NCI-H1092 (cell line): ENCODE results near the gene APC2.

Experiments used
- DNase-seq: peaks from one replicate; lab custom pipeline; 2025; lab: John Stamatoyannopoulos, UW

Gene APC2

DNA sequence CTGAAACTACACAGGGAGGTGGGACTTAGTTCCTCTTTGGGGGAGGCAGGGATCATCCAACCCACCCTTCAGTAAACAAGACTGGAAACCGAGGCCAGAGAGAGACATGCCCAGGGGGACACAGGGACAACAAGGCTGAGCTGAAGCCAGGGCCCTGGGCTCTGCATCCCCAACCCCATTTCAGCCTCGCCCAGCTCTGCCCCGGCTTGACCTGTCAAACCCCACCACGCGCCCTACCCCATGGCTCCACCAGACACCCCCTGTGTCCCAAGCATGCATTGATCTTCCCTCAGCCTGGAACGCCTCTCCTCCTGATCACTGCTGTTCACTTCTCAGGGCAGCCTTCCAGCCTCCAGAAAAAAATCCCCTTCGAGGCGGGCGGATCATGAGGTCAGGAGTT, 2.0 kb upstream of the APC2 start:
- DNase-seq = no peak

DNA sequence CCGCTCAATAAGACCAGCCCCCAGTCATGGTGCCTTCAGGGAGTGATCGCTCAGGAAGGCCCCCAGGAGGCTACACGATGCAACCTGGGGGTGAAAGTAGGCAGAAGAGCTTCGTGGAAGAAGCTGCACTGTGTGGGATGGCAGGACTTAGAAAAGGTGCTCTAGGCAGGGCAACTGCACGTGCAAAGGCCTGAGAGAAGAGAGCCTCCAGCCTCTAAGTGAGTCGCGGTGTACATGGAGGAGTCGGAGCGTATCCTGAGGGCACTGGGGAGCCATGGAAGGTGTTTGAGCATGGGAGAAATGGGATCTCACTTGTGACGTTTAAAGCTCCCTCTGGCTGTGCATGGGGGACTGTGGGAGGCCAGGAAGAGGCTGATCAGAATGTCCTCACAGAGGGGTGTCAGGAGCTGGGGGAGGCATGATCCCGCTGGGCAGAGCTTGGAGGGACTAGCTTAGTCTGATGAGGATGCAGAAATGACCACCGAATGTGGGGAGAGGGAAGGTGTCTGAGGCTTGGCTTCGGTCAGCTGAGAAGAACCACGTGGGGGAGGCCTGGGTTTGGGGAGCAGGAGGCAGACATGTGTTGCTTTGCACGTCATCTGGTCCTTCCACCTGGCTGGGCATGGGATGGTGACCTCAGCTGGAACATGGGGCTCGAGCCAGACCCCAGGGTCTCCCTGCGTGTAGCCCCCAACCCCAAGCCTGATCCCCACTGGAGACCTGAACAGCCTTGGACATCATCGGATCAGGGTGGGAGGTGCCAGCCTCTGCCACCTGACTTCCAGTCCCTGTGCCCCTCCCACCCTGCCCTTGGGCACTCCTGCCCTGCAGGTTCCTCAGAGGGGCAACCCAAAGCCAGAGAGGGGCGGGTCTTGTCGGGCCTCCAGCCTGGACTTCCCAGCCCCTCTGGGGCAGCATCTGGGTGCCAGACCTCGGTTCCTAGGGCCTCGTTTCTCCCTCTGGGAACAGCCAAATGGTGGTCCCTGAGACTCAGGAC, 1.1 kb downstream of the APC2 start:
- DNase-seq = no peak

DNA sequence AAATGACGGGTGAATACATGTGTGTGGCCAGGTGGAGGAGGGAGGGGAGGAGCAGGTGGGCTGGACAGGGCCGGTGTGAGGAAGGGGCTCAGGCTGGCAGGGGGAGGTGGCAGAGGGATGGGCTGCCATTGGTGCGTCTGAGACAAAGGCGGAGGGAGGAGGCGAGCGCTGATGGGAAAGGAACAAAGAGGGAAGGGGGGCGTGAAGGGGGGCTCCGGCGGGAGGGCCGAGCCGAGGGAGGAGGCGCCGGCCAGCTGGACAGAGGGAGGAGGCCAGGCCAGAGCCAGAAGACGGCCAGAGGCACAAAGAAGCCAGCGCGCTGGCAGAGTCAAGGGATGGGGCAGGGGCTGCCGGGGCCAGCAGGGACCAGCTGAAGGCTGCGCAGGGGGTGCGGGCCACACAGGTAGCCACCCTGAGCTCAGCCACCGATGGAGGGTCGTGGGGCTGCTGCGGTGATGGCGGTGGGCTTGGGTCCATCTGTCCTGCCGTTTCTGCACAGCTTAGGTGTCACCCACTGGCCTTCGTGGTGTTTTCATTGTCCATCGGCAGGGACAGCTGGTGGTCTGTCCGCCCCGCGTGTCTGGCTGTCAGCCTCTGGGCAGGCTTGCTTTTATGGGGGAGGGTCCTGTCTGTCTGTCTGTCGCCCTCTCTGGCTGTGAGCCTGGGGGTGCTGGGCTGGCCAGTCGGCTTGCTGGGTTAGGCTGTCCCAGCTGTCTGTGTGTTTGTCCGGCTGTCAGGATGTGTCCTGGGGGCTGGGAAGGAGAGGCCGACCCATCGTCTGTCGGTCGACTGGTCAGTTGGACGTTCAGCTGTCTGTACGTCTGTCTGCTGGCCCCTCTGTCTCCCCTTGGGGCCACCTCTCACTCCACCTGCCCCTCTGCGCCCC, 2.2 kb downstream of the APC2 start:
- DNase-seq = no peak

DNA sequence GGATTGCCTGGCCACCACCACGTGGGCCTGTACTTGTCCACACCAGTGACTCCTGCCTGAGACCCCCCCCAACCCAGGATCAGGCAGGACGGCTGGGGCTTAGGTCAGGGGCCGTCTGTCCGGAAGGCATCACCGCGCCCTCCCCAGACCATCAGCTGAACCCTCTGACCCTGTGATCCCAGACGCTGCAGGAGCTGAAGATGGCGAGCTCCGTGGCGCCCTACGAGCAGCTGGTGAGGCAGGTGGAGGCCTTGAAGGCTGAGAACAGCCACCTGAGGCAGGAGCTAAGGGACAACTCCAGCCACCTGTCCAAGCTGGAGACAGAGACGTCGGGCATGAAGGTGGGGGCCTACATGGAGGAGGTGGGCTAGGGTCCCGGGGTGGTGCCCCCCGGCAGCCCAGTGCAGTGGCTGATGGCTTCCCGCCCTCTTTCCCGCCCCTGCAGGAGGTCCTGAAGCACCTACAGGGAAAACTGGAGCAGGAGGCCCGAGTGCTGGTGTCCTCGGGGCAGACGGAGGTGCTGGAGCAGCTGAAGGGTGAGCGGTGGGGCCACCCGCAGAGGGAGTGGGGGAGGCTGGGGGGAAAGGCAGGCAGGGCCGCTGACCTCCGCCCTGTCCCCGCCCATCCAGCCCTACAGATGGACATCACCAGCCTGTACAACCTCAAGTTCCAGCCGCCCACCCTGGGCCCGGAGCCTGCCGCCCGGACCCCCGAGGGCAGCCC, 3.0 kb downstream of the APC2 start:
- DNase-seq = no peak

DNA sequence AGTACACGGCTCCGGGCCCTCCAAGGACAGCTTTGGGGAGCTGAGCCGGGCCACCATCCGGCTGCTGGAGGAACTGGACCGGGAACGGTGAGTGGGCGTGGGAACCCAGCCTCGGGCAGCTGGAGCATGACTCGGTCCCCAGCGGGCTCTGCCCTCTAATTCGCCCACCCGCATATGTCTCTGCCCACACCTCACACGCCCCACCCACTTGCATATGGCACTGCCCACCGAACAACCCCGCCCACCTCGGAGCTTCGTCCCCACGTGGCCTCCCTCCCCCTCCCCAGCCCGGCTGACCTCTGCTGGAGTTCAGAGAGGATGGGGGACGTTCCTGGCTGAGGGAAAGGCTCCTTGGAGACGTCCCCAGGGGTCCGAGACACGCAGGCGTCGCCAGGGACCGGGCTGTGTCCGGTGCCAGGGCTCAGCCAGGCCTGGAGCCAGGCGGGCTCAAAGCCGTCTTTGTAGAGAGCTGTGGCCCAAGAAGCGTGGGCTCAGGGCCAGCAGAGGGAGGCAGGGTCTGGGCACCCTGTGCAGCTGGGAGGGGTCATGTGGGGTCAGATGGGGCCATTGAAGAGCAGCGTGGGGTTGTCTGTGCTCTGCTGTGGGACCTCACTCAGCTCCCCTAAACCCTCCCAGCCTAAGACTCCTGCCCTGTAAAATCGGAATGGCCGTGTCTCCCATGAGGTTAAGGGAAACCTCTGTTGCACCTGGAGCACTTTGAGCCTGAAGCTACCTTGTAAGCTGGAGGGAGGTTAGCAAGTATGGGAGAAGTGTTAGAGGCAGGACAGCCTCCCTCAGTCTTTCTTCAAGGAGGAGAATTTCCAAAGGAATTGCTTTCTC, 3.8 kb downstream of the APC2 start:
- DNase-seq = peak; percentile 18

DNA sequence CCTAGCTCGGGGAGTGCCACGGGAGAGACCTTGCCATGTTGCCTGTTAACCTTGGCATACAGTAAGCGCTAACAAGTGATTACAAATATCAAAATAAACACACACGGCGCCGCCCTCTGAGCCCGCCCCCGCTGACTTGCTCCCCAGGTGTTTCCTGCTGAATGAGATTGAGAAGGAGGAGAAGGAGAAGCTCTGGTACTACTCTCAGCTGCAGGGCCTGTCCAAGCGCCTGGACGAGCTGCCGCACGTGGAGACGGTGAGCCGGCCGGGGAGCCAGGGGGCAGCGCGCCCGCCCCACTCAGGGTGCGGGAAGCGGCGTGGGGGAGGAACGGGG, 5.0 kb downstream of the APC2 start:
- no peak for DNase-seq

DNA sequence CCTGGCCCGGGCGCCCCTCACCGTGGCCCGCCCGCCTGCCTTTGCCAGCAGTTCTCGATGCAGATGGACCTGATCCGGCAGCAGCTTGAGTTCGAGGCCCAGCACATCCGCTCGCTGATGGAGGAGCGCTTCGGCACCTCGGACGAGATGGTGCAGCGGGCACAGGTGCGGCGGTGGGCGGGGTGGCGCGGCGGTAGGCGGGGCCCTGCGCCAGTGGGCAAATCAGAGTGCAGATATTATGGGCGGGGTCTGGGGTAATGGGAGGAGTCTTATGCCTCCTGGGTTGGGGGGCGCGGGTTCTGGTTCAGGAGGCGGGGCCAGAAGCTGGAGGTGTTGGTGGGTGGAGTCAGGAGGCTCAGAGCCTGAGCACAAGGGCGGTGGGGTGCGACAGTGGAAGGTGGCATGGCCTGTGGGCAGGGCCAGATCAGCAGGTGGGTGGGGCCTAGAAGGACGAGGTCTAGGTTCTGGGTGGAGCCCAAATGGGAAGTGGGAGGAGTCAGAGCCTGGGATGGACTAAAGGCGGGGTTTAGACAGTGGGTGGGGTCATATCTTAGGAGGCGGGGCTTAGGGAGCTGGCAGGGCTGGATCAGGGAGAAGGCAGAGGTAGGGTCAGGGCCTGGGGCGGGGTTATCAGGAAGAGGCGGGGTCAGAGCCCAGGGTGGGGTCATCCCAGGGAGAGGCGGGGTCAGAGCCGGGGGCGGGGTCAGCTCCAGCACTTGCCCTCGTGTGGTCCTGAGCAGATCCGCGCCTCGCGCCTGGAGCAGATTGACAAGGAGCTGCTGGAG, 5.6 kb downstream of the APC2 start:
- DNase-seq = no peak

DNA sequence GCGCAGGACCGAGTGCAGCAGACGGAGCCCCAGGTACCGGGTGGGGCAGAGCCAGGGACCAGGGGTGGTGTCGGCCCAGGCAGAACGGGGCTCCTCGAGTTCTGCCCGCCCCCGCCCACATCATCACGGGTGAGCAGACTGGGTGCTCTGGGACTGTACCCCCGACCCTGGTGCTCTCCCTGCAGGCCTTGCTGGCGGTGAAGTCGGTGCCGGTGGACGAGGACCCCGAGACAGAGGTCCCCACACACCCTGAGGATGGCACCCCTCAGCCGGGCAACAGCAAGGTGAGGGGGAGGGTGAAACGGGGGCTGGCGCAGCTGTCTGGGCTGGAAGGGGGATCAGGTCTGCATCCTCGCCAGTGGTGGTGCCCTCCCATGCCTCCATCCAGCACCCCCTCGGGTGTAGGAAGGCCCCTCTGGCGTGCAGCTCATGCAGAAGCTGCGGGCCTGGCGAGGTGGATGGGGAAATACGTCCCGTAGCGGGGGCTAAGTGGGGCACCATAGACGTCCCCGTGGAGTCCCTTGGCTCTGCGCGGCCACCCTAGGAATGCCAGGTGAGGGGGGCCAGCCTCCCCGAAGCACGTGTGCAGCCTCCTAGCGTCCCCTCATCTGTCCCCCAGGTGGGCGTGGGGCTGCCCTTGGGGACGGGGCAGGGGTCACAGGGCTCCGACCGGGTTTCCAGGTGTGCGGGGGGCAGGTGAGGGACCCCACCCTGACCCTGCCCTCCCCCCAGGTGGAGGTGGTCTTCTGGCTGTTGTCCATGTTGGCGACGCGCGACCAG, 6.4 kb downstream of the APC2 start:
- DNase-seq = no peak

DNA sequence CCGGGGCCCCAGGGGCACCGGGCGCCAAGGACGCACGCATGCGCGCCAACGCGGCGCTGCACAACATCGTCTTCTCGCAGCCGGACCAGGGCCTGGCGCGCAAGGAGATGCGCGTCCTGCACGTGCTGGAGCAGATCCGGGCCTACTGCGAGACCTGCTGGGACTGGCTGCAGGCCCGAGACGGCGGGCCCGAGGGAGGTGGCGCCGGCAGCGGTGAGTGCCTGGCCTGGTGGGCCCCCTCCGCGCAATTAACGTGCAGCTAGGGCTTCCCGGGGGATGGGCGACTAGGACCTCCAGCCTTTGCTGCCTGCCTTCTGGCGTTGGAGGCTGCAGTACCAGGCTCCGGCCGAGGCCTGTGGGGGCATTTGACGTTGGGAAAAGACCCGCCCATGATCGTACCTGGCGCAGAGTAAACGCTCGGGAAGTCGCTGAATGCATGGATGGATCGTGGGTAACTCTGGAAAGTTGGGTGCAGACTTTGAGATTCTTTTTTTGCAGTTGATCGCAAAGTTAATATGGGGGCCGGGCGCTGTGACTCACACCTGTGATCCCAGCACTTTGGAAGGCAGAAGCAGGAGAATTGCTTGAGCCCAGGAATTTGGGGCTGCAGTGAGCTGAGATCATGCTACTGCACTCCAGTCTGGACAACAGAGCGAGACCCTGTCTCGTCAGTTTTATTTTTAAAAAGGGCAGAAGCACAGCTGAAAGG, 7.3 kb downstream of the APC2 start:
- no peak for DNase-seq

DNA sequence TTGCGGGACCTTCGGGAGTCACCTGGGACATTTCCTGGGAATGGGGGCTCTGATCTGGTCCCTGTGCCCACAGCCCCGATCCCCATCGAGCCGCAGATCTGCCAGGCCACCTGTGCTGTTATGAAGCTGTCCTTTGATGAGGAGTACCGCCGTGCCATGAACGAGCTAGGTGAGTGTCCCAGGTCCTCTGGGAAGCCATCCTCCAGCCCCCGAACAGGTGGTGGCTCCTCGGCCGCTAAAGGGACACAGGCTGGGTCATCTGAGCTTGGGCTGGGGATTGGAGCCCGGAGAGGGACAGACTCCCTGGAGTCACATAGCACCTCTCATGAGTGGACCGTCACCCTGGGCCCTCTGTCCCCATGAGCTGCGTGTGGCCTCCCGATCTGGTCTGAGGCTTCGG, 8.0 kb downstream of the APC2 start:
- no peak for DNase-seq

DNA sequence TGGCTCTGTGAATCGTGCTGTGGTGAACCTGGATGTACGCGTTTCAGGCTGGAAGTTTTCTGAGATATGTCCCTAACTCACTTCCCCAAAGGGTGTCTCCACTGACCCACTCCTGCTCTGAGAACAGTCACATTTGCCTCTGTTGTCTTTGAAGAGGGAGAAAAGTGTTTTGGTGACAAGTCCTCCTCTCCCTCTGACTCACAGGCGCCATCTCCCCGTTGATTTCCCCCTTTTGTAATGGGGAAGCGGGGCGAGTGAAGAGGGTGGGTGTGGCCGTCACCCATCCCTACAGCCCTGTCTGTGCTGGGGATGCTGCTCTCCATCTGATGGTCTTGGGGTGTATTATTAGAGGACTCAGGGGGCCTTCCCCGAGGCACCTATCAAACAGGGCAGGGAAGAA, 9.6 kb downstream of the APC2 start:
- no peak for DNase-seq

DNA sequence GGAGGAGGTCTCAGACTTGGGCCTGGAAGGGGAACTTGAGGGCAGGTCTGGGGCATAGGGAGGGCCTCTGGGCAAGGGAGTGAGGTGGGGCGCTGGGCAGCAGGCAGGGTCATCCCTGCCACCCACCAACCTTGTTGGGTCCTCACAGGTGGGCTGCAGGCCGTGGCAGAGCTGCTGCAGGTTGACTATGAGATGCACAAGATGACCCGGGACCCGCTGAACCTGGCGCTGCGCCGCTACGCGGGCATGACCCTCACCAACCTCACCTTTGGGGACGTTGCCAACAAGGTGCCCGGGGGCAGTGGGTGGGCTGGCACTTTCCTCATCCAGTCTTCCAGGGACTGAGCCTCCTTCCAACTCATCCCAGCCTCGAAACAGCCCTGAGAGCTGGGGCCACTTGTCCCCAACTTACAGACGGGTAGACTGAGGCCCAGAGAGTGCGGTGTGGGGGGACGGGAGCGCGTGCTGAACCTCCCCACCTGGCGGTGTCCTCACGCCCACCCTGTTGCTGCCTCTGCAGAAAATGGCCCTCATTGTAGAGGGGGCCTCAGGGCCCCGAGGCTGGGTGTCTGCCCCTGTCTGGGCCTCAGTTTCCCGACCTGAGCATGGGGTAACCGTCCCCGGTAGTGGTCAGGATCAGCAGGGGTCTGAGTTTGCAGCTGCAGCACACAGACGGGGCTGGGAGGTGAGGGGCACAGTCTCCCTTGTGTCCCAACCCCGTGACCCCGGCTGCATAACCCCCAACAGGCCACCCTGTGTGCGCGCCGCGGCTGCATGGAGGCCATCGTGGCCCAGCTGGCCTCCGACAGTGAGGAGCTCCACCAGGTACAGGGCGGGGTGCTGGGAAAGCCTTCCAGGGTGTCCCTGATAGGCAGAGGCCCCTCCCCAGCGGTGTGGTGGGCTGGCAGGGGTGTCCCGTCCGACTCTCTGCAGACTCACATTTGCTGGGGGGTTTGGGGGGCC, 10.4 kb downstream of the APC2 start:
- no peak for DNase-seq

DNA sequence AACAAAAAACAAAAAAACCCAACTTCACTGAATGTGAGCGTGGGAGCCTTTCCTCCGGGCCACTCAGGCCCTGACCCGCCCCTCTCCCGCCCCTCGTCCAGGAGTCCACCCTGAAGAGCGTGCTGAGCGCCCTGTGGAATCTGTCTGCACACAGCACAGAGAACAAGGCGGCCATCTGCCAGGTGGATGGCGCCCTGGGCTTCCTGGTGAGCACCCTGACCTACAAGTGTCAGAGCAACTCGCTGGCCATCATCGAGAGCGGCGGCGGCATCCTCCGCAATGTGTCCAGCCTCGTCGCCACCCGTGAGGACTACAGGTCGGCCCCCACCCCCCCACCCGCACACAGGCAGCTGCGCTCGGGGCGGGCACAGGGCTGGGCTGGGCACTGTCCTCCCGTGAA, 11.9 kb downstream of the APC2 start:
- no peak for DNase-seq

DNA sequence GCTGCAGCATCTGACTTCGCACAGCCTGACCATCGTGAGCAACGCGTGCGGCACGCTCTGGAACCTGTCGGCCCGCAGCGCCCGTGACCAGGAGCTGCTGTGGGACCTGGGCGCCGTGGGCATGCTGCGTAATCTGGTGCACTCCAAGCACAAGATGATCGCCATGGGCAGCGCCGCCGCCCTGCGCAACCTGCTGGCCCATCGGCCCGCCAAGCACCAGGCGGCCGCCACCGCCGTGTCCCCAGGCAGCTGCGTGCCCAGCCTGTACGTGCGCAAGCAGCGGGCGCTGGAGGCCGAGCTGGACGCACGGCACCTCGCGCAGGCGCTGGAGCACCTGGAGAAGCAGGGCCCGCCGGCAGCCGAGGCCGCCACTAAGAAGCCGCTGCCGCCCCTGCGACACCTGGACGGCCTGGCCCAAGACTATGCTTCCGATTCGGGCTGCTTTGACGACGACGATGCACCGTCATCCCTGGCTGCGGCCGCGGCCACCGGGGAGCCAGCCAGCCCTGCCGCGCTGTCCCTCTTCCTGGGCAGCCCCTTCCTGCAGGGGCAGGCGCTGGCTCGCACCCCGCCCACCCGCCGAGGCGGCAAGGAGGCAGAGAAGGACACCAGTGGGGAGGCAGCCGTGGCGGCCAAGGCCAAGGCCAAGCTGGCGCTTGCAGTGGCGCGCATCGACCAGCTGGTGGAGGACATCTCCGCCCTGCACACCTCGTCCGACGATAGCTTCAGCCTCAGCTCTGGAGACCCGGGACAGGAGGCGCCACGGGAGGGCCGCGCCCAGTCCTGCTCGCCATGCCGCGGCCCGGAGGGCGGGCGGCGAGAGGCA, 15.5 kb downstream of the APC2 start:
- DNase-seq = no peak

DNA sequence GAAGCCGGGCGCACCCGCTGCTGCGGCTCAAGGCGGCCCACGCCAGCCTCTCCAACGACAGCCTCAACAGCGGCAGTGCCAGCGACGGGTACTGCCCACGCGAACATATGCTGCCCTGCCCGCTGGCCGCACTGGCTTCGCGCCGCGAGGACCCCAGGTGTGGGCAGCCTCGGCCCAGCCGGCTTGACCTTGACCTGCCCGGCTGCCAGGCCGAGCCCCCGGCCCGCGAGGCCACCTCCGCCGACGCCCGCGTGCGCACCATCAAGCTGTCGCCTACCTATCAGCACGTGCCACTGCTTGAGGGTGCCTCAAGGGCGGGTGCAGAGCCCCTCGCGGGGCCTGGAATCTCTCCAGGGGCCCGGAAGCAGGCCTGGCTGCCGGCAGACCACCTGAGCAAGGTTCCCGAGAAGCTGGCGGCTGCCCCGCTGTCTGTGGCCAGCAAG, 16.1 kb downstream of the APC2 start:
- DNase-seq = no peak

DNA sequence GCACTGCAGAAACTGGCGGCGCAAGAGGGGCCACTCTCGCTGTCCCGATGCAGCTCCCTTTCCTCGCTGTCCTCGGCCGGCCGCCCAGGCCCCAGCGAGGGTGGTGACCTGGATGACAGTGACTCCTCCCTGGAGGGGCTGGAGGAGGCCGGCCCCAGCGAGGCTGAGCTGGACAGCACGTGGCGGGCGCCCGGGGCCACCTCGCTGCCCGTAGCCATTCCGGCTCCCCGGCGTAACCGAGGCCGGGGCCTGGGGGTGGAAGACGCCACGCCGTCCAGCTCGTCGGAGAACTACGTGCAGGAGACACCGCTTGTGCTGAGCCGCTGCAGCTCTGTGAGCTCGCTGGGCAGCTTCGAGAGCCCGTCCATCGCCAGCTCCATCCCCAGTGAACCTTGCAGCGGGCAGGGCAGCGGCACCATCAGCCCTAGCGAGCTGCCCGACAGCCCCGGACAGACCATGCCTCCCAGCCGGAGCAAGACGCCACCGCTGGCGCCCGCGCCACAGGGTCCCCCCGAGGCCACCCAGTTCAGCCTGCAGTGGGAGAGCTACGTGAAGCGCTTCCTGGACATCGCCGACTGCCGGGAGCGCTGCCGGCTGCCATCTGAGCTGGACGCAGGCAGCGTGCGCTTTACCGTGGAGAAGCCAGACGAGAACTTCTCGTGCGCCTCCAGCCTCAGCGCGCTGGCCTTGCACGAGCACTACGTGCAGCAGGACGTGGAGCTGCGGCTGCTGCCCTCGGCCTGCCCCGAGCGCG, 16.7 kb downstream of the APC2 start:
- DNase-seq = no peak

DNA sequence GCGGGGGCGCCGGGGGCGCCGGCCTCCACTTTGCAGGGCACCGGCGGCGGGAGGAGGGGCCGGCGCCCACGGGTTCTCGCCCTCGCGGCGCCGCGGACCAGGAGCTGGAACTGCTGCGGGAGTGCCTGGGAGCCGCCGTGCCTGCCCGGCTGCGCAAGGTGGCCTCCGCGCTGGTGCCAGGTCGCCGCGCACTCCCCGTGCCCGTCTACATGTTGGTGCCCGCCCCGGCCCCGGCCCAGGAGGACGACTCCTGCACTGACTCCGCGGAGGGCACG, 17.2 kb downstream of the APC2 start:
- no peak for DNase-seq
